ENCODE results near the gene NUP214.

Gene NUP214

GRCh38 chr9:131282688-131283422, 157.5 kb downstream of the NUP214 start (continued):
- TF ChIP-seq, protein P1, sequence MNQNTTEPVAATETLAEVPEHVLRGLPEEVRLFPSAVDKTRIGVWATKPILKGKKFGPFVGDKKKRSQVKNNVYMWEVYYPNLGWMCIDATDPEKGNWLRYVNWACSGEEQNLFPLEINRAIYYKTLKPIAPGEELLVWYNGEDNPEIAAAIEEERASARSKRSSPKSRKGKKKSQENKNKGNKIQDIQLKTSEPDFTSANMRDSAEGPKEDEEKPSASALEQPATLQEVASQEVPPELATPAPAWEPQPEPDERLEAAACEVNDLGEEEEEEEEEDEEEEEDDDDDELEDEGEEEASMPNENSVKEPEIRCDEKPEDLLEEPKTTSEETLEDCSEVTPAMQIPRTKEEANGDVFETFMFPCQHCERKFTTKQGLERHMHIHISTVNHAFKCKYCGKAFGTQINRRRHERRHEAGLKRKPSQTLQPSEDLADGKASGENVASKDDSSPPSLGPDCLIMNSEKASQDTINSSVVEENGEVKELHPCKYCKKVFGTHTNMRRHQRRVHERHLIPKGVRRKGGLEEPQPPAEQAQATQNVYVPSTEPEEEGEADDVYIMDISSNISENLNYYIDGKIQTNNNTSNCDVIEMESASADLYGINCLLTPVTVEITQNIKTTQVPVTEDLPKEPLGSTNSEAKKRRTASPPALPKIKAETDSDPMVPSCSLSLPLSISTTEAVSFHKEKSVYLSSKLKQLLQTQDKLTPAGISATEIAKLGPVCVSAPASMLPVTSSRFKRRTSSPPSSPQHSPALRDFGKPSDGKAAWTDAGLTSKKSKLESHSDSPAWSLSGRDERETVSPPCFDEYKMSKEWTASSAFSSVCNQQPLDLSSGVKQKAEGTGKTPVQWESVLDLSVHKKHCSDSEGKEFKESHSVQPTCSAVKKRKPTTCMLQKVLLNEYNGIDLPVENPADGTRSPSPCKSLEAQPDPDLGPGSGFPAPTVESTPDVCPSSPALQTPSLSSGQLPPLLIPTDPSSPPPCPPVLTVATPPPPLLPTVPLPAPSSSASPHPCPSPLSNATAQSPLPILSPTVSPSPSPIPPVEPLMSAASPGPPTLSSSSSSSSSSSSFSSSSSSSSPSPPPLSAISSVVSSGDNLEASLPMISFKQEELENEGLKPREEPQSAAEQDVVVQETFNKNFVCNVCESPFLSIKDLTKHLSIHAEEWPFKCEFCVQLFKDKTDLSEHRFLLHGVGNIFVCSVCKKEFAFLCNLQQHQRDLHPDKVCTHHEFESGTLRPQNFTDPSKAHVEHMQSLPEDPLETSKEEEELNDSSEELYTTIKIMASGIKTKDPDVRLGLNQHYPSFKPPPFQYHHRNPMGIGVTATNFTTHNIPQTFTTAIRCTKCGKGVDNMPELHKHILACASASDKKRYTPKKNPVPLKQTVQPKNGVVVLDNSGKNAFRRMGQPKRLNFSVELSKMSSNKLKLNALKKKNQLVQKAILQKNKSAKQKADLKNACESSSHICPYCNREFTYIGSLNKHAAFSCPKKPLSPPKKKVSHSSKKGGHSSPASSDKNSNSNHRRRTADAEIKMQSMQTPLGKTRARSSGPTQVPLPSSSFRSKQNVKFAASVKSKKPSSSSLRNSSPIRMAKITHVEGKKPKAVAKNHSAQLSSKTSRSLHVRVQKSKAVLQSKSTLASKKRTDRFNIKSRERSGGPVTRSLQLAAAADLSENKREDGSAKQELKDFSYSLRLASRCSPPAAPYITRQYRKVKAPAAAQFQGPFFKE (tag by site-specific recombination; IDR thresholded peaks at IDR 0.05; ENCODE audit: borderline replicate concordance): no peak
- TF ChIP-seq ZBTB48 (tag by site-specific recombination; IDR thresholded peaks at IDR 0.05) (no peak), GLI4 (tag by site-specific recombination; IDR thresholded peaks at IDR 0.05) (no peak), ZXDB (tag by site-specific recombination; IDR thresholded peaks at IDR 0.05) (peak; percentile 98), ZNF48 (tag by site-specific recombination; IDR thresholded peaks at IDR 0.05) (no peak), ZBTB8A (tag by site-specific recombination; IDR thresholded peaks at IDR 0.05) (peak; percentile 16; the same call in 1 of the 2 replicates), ZNF10 (tag by site-specific recombination; IDR thresholded peaks at IDR 0.05) (no peak), ZNF146 (tag by site-specific recombination; IDR thresholded peaks at IDR 0.05) (no peak), ZNF664 (tag by site-specific recombination; IDR thresholded peaks at IDR 0.05) (no peak), ZNF174 (tag by site-specific recombination; IDR thresholded peaks at IDR 0.05) (no peak), ZNF423 (tag by site-specific recombination; IDR thresholded peaks at IDR 0.05) (no peak), ZSCAN30 (tag by site-specific recombination; IDR thresholded peaks at IDR 0.05) (peak; percentile 50; the same call in 1 of the 2 replicates), ZNF211 (tag by site-specific recombination; IDR thresholded peaks at IDR 0.05; ENCODE audit: low read depth) (no peak), ZNF544 (tag by site-specific recombination; IDR thresholded peaks at IDR 0.05) (no peak), ZNF169 (tag by site-specific recombination; IDR thresholded peaks at IDR 0.05) (no peak), KLF9 (tag by site-specific recombination; IDR thresholded peaks at IDR 0.05; ENCODE audit: low read depth) (peak; percentile 85), ZNF302 (tag by site-specific recombination; IDR thresholded peaks at IDR 0.05; ENCODE audit: low read depth) (no peak), ZNF792 (tag by site-specific recombination; IDR thresholded peaks at IDR 0.05) (no peak), AEBP2 (tag by site-specific recombination; IDR thresholded peaks at IDR 0.05; ENCODE audit: borderline replicate concordance) (no peak), IKZF3 (tag by site-specific recombination; IDR thresholded peaks at IDR 0.05) (peak; percentile 51; the same call in 1 of the 2 replicates), ZBTB20 (tag by site-specific recombination; IDR thresholded peaks at IDR 0.05) (peak; percentile 79; the same call in 1 of the 2 replicates), ZBTB17 (tag by site-specific recombination; IDR thresholded peaks at IDR 0.05) (no peak)
- TF ChIP-seq, protein P2, sequence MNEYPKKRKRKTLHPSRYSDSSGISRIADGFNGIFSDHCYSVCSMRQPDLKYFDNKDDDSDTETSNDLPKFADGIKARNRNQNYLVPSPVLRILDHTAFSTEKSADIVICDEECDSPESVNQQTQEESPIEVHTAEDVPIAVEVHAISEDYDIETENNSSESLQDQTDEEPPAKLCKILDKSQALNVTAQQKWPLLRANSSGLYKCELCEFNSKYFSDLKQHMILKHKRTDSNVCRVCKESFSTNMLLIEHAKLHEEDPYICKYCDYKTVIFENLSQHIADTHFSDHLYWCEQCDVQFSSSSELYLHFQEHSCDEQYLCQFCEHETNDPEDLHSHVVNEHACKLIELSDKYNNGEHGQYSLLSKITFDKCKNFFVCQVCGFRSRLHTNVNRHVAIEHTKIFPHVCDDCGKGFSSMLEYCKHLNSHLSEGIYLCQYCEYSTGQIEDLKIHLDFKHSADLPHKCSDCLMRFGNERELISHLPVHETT (tag by site-specific recombination; IDR thresholded peaks at IDR 0.05): no peak
- TF ChIP-seq, protein P3, sequence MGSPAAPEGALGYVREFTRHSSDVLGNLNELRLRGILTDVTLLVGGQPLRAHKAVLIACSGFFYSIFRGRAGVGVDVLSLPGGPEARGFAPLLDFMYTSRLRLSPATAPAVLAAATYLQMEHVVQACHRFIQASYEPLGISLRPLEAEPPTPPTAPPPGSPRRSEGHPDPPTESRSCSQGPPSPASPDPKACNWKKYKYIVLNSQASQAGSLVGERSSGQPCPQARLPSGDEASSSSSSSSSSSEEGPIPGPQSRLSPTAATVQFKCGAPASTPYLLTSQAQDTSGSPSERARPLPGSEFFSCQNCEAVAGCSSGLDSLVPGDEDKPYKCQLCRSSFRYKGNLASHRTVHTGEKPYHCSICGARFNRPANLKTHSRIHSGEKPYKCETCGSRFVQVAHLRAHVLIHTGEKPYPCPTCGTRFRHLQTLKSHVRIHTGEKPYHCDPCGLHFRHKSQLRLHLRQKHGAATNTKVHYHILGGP (tag by site-specific recombination; IDR thresholded peaks at IDR 0.05): no peak
- TF ChIP-seq, protein P4, sequence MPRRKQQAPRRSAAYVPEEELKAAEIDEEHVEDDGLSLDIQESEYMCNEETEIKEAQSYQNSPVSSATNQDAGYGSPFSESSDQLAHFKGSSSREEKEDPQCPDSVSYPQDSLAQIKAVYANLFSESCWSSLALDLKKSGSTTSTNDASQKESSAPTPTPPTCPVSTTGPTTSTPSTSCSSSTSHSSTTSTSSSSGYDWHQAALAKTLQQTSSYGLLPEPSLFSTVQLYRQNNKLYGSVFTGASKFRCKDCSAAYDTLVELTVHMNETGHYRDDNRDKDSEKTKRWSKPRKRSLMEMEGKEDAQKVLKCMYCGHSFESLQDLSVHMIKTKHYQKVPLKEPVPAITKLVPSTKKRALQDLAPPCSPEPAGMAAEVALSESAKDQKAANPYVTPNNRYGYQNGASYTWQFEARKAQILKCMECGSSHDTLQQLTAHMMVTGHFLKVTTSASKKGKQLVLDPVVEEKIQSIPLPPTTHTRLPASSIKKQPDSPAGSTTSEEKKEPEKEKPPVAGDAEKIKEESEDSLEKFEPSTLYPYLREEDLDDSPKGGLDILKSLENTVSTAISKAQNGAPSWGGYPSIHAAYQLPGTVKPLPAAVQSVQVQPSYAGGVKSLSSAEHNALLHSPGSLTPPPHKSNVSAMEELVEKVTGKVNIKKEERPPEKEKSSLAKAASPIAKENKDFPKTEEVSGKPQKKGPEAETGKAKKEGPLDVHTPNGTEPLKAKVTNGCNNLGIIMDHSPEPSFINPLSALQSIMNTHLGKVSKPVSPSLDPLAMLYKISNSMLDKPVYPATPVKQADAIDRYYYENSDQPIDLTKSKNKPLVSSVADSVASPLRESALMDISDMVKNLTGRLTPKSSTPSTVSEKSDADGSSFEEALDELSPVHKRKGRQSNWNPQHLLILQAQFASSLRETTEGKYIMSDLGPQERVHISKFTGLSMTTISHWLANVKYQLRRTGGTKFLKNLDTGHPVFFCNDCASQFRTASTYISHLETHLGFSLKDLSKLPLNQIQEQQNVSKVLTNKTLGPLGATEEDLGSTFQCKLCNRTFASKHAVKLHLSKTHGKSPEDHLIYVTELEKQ (tag by site-specific recombination; IDR thresholded peaks at IDR 0.05; ENCODE audit: borderline replicate concordance): no peak
